HFF-Myc (cell line): Measurements from ENCODE around the gene SLC16A7.

Experiments
- DNase-seq: peaks from one replicate; pipeline ENCODE4 v3.0.0-alpha.2; 2011; ENCODE audit warnings: low read depth; ENCODE audit errors: extremely low read depth
- H3K4me3 ChIP-seq: replicated peaks from 2 replicates; pipeline ENCODE4 v1.5.1; 2011; ENCODE audit warnings: low read depth, mild to moderate bottlenecking, control low read depth, low read length
- CTCF ChIP-seq: IDR thresholded peaks from 2 replicates; pipeline ENCODE4 v1.5.1; 2012; ENCODE audit warnings: mild to moderate bottlenecking, low read depth, low read length, control low read depth; ENCODE audit errors: missing control alignments

The SLC16A7 gene

DNA sequence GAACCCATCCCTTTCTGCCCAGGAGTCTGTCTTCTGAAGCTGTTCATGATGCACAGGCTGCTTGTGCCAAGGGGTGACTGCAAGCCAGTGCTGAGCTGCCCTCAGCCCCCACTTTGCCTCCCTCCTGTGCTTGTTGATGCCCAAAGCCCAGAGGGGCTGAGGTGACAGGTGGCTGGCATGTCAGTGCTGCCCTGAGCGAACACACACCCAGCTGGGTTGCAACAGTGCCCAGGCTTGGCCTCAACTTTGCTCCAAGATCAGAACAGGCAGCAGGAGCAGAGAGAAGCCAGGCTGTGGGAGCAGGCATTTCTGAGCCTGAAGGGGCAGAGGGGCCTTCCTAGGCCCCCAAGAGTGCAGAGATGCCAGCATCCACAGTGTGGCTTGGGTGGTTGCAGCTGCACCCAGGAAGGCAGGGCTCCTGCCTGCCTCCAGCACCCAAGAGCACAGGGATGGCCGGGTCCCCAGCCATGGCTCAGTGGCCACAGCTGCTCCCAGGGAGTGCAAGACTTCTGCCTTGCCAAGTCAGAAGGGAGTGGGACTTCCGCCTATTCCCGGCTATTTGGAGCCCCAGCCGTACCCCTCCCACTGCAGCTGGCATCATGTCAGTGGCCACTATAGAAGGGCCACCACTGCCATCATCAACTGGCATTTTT lies 83.1 kb downstream of the SLC16A7 start:
- DNase-seq = no peak
- no peak overlapping the region for H3K4me3 ChIP-seq
- TF ChIP-seq CTCF = no peak

- no peak for DNase-seq
- no peak for TF ChIP-seq CTCF
- no peak overlapping the region for H3K4me3 ChIP-seq
Observed at GRCh38 chr12:59689776-59690175, 93.9 kb downstream of the SLC16A7 start.

GRCh38 chr12:59695379-59695778 lies 99.5 kb downstream of the SLC16A7 start:
- DNase-seq = no peak
- TF ChIP-seq CTCF = no peak
- H3K4me3 ChIP-seq = no peak overlapping the region

DNA sequence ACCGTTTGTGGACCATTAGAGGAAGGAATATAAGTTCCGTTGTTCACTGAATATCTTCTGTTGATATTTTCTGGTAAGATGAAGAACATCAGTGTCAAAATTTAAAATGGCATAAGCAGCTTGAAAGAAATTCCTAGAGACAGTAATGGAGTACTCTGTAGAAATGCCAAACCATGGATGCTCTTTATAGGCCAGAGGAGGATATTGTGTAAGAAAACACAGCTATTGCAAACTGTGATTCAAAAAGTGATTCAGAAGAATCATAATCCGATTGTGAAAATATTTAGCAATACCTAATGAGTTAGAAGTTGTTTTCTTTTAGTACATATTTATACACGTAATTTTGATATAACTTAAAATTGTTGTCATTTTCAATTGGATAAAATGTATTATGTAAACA lies 102.8 kb downstream of the SLC16A7 start:
- H3K4me3 ChIP-seq = no peak overlapping the region
- DNase-seq = no peak
- TF ChIP-seq CTCF = no peak

DNA sequence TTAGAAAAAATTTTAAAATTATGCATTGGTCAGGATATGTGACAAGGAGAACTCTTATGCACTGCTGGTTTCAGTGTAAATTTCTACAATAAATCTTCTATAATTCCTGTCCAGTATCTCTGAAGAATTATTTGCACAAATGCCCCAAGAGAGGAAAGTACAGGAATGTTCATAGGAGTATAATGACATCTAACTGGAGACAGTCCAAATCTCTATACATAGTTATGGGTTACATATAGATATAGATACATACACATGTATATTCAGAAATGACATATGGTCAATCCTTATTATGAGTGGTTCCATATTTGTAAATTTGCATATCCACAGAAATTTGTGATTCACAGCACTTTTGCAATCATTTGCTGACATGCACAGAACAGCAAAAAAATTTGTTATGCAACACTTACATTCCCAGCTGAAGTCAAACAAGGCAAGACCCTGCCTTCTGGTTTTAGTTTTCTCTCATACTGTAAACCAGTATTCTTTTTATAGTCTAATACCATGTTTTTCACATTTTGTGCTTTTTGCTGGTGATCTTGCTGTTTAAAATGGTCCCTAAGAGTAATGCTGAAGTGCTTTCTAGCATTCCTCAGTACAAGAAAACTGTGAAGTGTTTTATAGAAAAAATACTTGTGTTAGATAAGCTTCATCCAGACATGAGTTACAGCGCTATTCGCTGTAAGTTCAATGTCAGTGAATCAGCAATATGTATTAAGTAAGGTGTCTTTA lies 103.8 kb downstream of the SLC16A7 start:
- no peak for TF ChIP-seq CTCF
- H3K4me3 ChIP-seq = no peak overlapping the region
- DNase-seq = peak; percentile 22

- no peak overlapping the region for H3K4me3 ChIP-seq
- DNase-seq = no peak
- TF ChIP-seq CTCF = no peak
Observed at GRCh38 chr12:59700153-59700450, 104.3 kb downstream of the SLC16A7 start.
